Adrenal gland (tissue), 19 donors: ENCODE measurements around the gene STIL. TPM values are rescaled to one million over a fixed set of nuclear protein-coding genes. Genes with fewer than 3 reads are reported as not detected.
A peak's percentile ranks its signal among the peaks of the same experiment; 100 is the strongest.

ENCODE experiments used
- DNase-seq, 7 donors: peaks; one replicate each; pipeline ENCODE4 v3.0.0-alpha.2; 2019 to 2020
- H3K27ac ChIP-seq, 5 donors: fragments of 200-600 bp; sonication (generic) in 4 of 5; 1 replicate in 3 of 5; 2 replicates in 2 of 5; pipeline versions ENCODE4 v1.5.1 to v1.8.0; 2016 to 2020; ENCODE audit warnings: mild to moderate bottlenecking in 1 of 5
- H3K27me3 ChIP-seq: fragments of 200-600 bp; 2 replicates; pipeline ENCODE4 v1.8.0; 2021
- H3K36me3 ChIP-seq, 2 donors: fragments of 200-600 bp; replicated peaks in 1 of 2; 1 replicate in 1 of 2; 2 replicates in 1 of 2; pipeline versions ENCODE4 v1.5.1 to v1.8.0; 2018 to 2022
- H3K4me1 ChIP-seq, 2 donors: fragments of 200-600 bp; replicated peaks in 1 of 2; 1 replicate in 1 of 2; 2 replicates in 1 of 2; pipeline versions ENCODE4 v1.5.1 to v1.8.0; 2018 to 2021
- H3K4me3 ChIP-seq, 4 donors: fragments of 200-600 bp; sonication (generic) in 3 of 4; one replicate each; pipeline ENCODE4 v1.5.1; 2016 to 2018
- H3K9me3 ChIP-seq, 3 donors: fragments of 200-600 bp; sonication (generic) in 1 of 3; replicated peaks in 1 of 3; 1 replicate in 2 of 3; 2 replicates in 1 of 3; pipeline versions ENCODE4 v1.5.1 to v1.8.0; 2016 to 2021
- CTCF ChIP-seq, 6 experiments: fragments of 450-650 bp in 4 of 6; fragments of 200-600 bp in 2 of 6; sonication (generic) in 1 of 6; IDR thresholded peaks; 1 replicate in 5 of 6; 2 replicates in 1 of 6; pipeline versions ENCODE4 v1.5.1 to v1.8.0; 2016 to 2021; ENCODE audit warnings: antibody characterized with exemption in 6 of 6, mild to moderate bottlenecking in 2 of 6, moderate library complexity in 1 of 6
- POLR2A ChIP-seq, 2 donors: fragments of 450-650 bp; IDR thresholded peaks; one replicate each; pipeline ENCODE4 v1.6.1; 2017; ENCODE audit warnings: antibody characterized with exemption in 2 of 2, mild to moderate bottlenecking in 2 of 2, moderate library complexity in 1 of 2
- WGBS, 4 donors: extraction: QIAGEN DNeasy Blood & Tissue Kit in 2 of 4; methylation state at CpG; one replicate each; pipeline versions ENCODE4 v1.1.5 to v1.1.7; 2013 to 2017; 5-methylcytosine and 5-hydroxymethylcytosine counted together
- intact Hi-C, 2 donors: fragments of 100-400 bp; cut with DNase I; formaldehyde crosslinking; loops; one replicate each; pipeline versions ENCODE4 v1.14.1 to v1.15.0; 2022 to 2023
- long read RNA-seq, 10 donors: library from polyadenylated mRNA in 3 of 10; unstranded in 2 of 10; stranded (forward) in 1 of 10; transcript quantifications; one replicate each; pipeline ENCODE4 v2.0.0 and lab custom pipeline, GENCODE V29; 2021 to 2026
- polyA plus RNA-seq, 3 donors: library from polyadenylated mRNA; stranded (reverse); fragments of 200-250 nt in 2 of 3; fragments of 350-450 nt in 1 of 3; fragmentation: Illumina TruSeq in 1 of 3; extraction: RNeasy Lipid Tissue Mini Kit (QIAGEN cat#74804) in 1 of 3; gene quantifications; one replicate each; pipeline ENCODE4 v1.2.3, GENCODE V29; 2013 to 2014
- total RNA-seq, 9 donors: library from RNA; depleted of rRNA in 4 of 9; stranded (reverse); fragments of >200 nt in 4 of 9; fragments of 120-200 nt in 1 of 9; fragmentation: NEBNext Ultra II Directional in 1 of 9; extraction: Animal tissue kit (Norgen Biotek cat#: 25700) in 1 of 9; gene quantifications; one replicate each; pipeline versions ENCODE4 v1.1.0 to v1.2.4, GENCODE V29; 2013 to 2023
- donor health status: healthy with polysubstance abuse.
- donor health status: Bipolar disorder and iron deficiency.
- donor health status: DM: yes; HTN: yes; CAD: no.
- donor health status: DM: no; HTN: no; CAD: no.
- donor health status: DM: no; HTN: no; CAD: no.
- donor health status: DM: yes; HTN: yes; CAD: no.

STIL gene
- total RNA-seq: 1 to 10 TPM in 7 of 9 donors, under 1 TPM in 2; 0.83 to 7.0 (median 1.6) TPM
- 1 to 10 TPM in 1 of 3 donors, under 1 TPM in 2; 0.24 to 1.6 (median 0.37) TPM for polyA plus RNA-seq
- long read RNA-seq, donor 1: 0 reads
- long read RNA-seq, donor 2: 0 reads
- long read RNA-seq, donor 3: 0 reads
- long read RNA-seq, donor 4: 0 reads
- long read RNA-seq, donor 5: 0 reads
- long read RNA-seq, donor 6: 0 reads
- long read RNA-seq, donor 7: 0 reads
- long read RNA-seq, donor 8: 0 reads
- long read RNA-seq, donor 9: 0 reads
- long read RNA-seq, donor 10: 0 reads

GRCh38 chr1:47313915-47314664 lies at the start of gene STIL:
Gene STIL (minus strand): TSS chr1:47314147. CDS start chr1:47310319, 3,828 bp downstream.
- H3K27ac ChIP-seq: peak within 1 kb of the TSS in 4 of 5 donors; percentile 61 to 84 (median 70)
- H3K4me1 ChIP-seq: peaks cover 7 to 8% of the 10 kb centered on the region in 2 donors
- H3K27me3 ChIP-seq: no peaks in the 10 kb centered on the region
- TF ChIP-seq CTCF (IDR thresholded peaks at IDR 0.05) (no peak), POLR2A (IDR thresholded peaks at IDR 0.05) (peak in 1 of 2 donors; percentile 74)
- DNase-seq: peak; percentile 98 to 100 (median 99)
- 0% methylated on average over 12 to 54 of the region's 54 CpGs for WGBS, 4 donors
- H3K36me3 ChIP-seq: no peaks in the 10 kb centered on the region
- no peaks in the 10 kb centered on the region for H3K9me3 ChIP-seq
- intact Hi-C loops: no loop called here
- peak within 1 kb of the TSS; percentile 48 to 69 (median 66) for H3K4me3 ChIP-seq

GRCh38 chr1:47362828-47363227 lies 48.9 kb upstream of the STIL start:
- intact Hi-C loops: no loop called here
- H3K27ac ChIP-seq: no peak overlapping the region
- no peak for DNase-seq
- no peak for TF ChIP-seq CTCF (IDR thresholded peaks at IDR 0.05)
- H3K4me1 ChIP-seq: no peaks in the 10 kb centered on the region
- no peaks in the 10 kb centered on the region for H3K9me3 ChIP-seq
- H3K27me3 ChIP-seq: no peaks in the 10 kb centered on the region
- WGBS, 4 donors: 92 to 100% (median 93%) methylated on average over 1 of the region's 1 CpG
- H3K4me3 ChIP-seq: no peak overlapping the region
- H3K36me3 ChIP-seq: no peaks in the 10 kb centered on the region

GRCh38 chr1:47361380-47361779 lies 47.4 kb upstream of the STIL start:
- H3K4me3 ChIP-seq: no peak overlapping the region
- H3K4me1 ChIP-seq: no peaks in the 10 kb centered on the region
- DNase-seq: no peak
- H3K27ac ChIP-seq: no peak overlapping the region
- intact Hi-C loops: no loop called here
- 45 to 75% (median 73%) methylated on average over 3 of the region's 3 CpGs for WGBS, 4 donors
- H3K27me3 ChIP-seq: no peaks in the 10 kb centered on the region
- no peaks in the 10 kb centered on the region for H3K36me3 ChIP-seq
- no peaks in the 10 kb centered on the region for H3K9me3 ChIP-seq
- TF ChIP-seq POLR2A (IDR thresholded peaks at IDR 0.05) (no peak), CTCF (IDR thresholded peaks at IDR 0.05) (no peak)

- no peak for DNase-seq
- H3K4me3 ChIP-seq: no peak overlapping the region
- H3K27ac ChIP-seq: no peak overlapping the region
- H3K36me3 ChIP-seq: no peaks in the 10 kb centered on the region
- 93 to 100% (median 99%) methylated on average over 2 of the region's 2 CpGs for WGBS, 4 donors
- H3K27me3 ChIP-seq: no peaks in the 10 kb centered on the region
- H3K4me1 ChIP-seq: no peaks in the 10 kb centered on the region
- intact Hi-C loops: no loop called here
- TF ChIP-seq POLR2A (IDR thresholded peaks at IDR 0.05): no peak
- TF ChIP-seq CTCF (IDR thresholded peaks at IDR 0.05): no peak
- no peaks in the 10 kb centered on the region for H3K9me3 ChIP-seq
Observed at GRCh38 chr1:47351305-47351704, 37.4 kb upstream of the STIL start.
